GM21529 (cell line): Measurements from ENCODE around the gene BCR.
"Not testable (repeated sequence)": the region's sequence is repeated elsewhere in the genome, so short reads cannot be mapped to it uniquely, and the experiment has no call there.

Experiments
- ATAC-seq: cut with Tn5 transposase; IDR thresholded peaks from one replicate; pipeline ENCODE4 v1.9.1; 2021; ENCODE audit not compliant: unreplicated experiment

Gene BCR

GRCh38 chr22:23361676-23362075, 181.4 kb downstream of the BCR start:
- no peak for ATAC-seq

GRCh38 chr22:23363683-23364082, 183.4 kb downstream of the BCR start:
- ATAC-seq = no peak

GRCh38 chr22:23364389-23364788, 184.1 kb downstream of the BCR start:
- no peak for ATAC-seq

GRCh38 chr22:23365524-23365923, 185.2 kb downstream of the BCR start:
- ATAC-seq = no peak

GRCh38 chr22:23365961-23366360, 185.7 kb downstream of the BCR start:
- no peak for ATAC-seq

GRCh38 chr22:23367196-23367595, 186.9 kb downstream of the BCR start:
- ATAC-seq = not testable (repeated sequence)
